Naive B cell (primary cell): Measurements from ENCODE around the gene HSDL2. TPM values are rescaled to one million over a fixed set of nuclear protein-coding genes. Genes with fewer than 3 reads are reported as not detected.
"Not testable (repeated sequence)": the region's sequence is repeated elsewhere in the genome, so short reads cannot be mapped to it uniquely, and the experiment has no call there.

ENCODE experiments used
- ATAC-seq, 2 donors: fragments of 150-1000 bp; cut with Tn5 transposase; 2 replicates each; pipeline ENCODE4 v1.10.0; 2021; ENCODE audit warnings: low read depth in 2 of 2, mild to moderate bottlenecking in 2 of 2, moderate library complexity in 2 of 2
- DNase-seq: peaks from one replicate; pipeline ENCODE4 v3.0.0; 2022
- H3K27ac Mint-ChIP-seq, 6 donors: one replicate each; pipeline ENCODE4 v1.8.0; 2020 to 2022; ENCODE audit warnings: mild to moderate bottlenecking in 6 of 6, mixed read lengths in 6 of 6, moderate library complexity in 5 of 6, inconsistent platforms in 2 of 6
- H3K27me3 Mint-ChIP-seq, 3 donors: one replicate each; pipeline ENCODE4 v1.8.0; 2021 to 2022; ENCODE audit warnings: mixed read lengths in 3 of 3, mild to moderate bottlenecking in 1 of 3
- H3K36me3 Mint-ChIP-seq, 2 donors: one replicate each; pipeline ENCODE4 v1.8.0; 2020 to 2022; ENCODE audit warnings: mixed read lengths in 2 of 2, inconsistent platforms in 1 of 2, mild to moderate bottlenecking in 1 of 2
- H3K4me1 Mint-ChIP-seq, 3 donors: one replicate each; pipeline ENCODE4 v1.8.0; 2020 to 2022; ENCODE audit warnings: mixed read lengths in 3 of 3, inconsistent platforms in 1 of 3, mild to moderate bottlenecking in 1 of 3, moderate library complexity in 1 of 3
- H3K4me3 Mint-ChIP-seq, 8 donors: one replicate each; pipeline ENCODE4 v1.8.0; 2020 to 2022; ENCODE audit warnings: mild to moderate bottlenecking in 8 of 8, mixed read lengths in 8 of 8, moderate library complexity in 8 of 8, inconsistent platforms in 2 of 8
- H3K9me3 Mint-ChIP-seq, 7 donors: one replicate each; pipeline ENCODE4 v1.8.0; 2020 to 2022; ENCODE audit warnings: mixed read lengths in 7 of 7, mild to moderate bottlenecking in 5 of 7, inconsistent platforms in 2 of 7, moderate library complexity in 1 of 7
- polyA plus RNA-seq, 6 donors: library from polyadenylated mRNA; unstranded; fragments of 300-500 nt; fragmentation: Illumina TruSeq; gene quantifications; one replicate each; pipeline ENCODE4 v1.2.3, GENCODE V29; 2021; ENCODE audit warnings: low read depth in 6 of 6

Gene HSDL2
- polyA plus RNA-seq, 6 donors from 2014 or later: 24.0 to 42.3 (median 29.4) TPM

- ATAC-seq: no peak
- H3K27me3 Mint-ChIP-seq: no peaks in the 10 kb centered on the region
- no peak for DNase-seq
- H3K9me3 Mint-ChIP-seq: no peaks in the 10 kb centered on the region
- H3K4me1 Mint-ChIP-seq: peaks cover 0 to 1% (median 0%) of the 10 kb centered on the region in 3 donors
- no peak overlapping the region for H3K4me3 Mint-ChIP-seq
- no peaks in the 10 kb centered on the region for H3K36me3 Mint-ChIP-seq
- no peak overlapping the region for H3K27ac Mint-ChIP-seq
Measured at GRCh38 chr9:112506571-112506970, 126.7 kb downstream of the HSDL2 start.

- Mint-ChIP-seq H3K4me1 (no peaks in the 10 kb centered on the region), H3K27ac (peak overlapping the region in 1 of 6 donors; percentile 36), H3K9me3 (no peaks in the 10 kb centered on the region), H3K4me3 (no peak overlapping the region), H3K27me3 (no peaks in the 10 kb centered on the region), H3K36me3 (no peaks in the 10 kb centered on the region)
- DNase-seq (no peak), ATAC-seq (no peak)
Measured at GRCh38 chr9:112507001-112507680, 127.2 kb downstream of the HSDL2 start.

- no peak overlapping the region for H3K4me3 Mint-ChIP-seq
- no peaks in the 10 kb centered on the region for H3K4me1 Mint-ChIP-seq
- H3K27ac Mint-ChIP-seq: no peak overlapping the region
- H3K27me3 Mint-ChIP-seq: no peaks in the 10 kb centered on the region
- DNase-seq (no peak), ATAC-seq (no peak)
- H3K9me3 Mint-ChIP-seq: no peaks in the 10 kb centered on the region
- no peaks in the 10 kb centered on the region for H3K36me3 Mint-ChIP-seq
Measured at GRCh38 chr9:112508377-112508776, 128.5 kb downstream of the HSDL2 start.

GRCh38 chr9:112512377-112512776 lies 132.5 kb downstream of the HSDL2 start:
- H3K27me3 Mint-ChIP-seq, H3K4me3 Mint-ChIP-seq, H3K9me3 Mint-ChIP-seq, H3K36me3 Mint-ChIP-seq, DNase-seq, ATAC-seq, H3K4me1 Mint-ChIP-seq: not testable (repeated sequence)
- peak overlapping the region in 1 of 6 donors; percentile 24 for H3K27ac Mint-ChIP-seq

GRCh38 chr9:112516769-112517168 lies 136.9 kb downstream of the HSDL2 start:
- Mint-ChIP-seq H3K4me1 (peaks cover 3 to 13% (median 6%) of the 10 kb centered on the region in 3 donors), H3K27me3 (no peaks in the 10 kb centered on the region), H3K36me3 (no peaks in the 10 kb centered on the region), H3K27ac (no peak overlapping the region), H3K9me3 (no peaks in the 10 kb centered on the region), H3K4me3 (no peak overlapping the region)
- ATAC-seq (no peak), DNase-seq (no peak)

GRCh38 chr9:112520069-112520468 lies 140.2 kb downstream of the HSDL2 start:
- ATAC-seq (no peak), DNase-seq (no peak)
- H3K36me3 Mint-ChIP-seq: no peaks in the 10 kb centered on the region
- no peaks in the 10 kb centered on the region for H3K27me3 Mint-ChIP-seq
- peaks cover 3 to 17% (median 6%) of the 10 kb centered on the region in 3 donors for H3K4me1 Mint-ChIP-seq
- peaks cover 0 to 1% (median 0%) of the 10 kb centered on the region in 7 donors for H3K9me3 Mint-ChIP-seq
- H3K27ac Mint-ChIP-seq: peak overlapping the region in 1 of 6 donors; percentile 60
- H3K4me3 Mint-ChIP-seq: no peak overlapping the region

- Mint-ChIP-seq H3K4me1 (peaks cover 3 to 17% (median 6%) of the 10 kb centered on the region in 3 donors), H3K27ac (peak overlapping the region in 2 of 6 donors; percentile 39 to 60), H3K27me3 (no peaks in the 10 kb centered on the region), H3K9me3 (peaks cover 0 to 1% (median 0%) of the 10 kb centered on the region in 7 donors), H3K4me3 (no peak overlapping the region), H3K36me3 (no peaks in the 10 kb centered on the region)
- DNase-seq (no peak), ATAC-seq (no peak)
Measured at GRCh38 chr9:112520656-112521055, 140.7 kb downstream of the HSDL2 start.

Other genes starting within 250 kb of the HSDL2 start
- 10 to 100 TPM in 1 of 6 donors, 1 to 10 TPM in 5; 5.1 to 19.4 (median 9.1) TPM for gene SUSD1, start 204.8 kb upstream of the HSDL2 start, polyA plus RNA-seq
- gene PTBP3, start 46.5 kb upstream of the HSDL2 start, polyA plus RNA-seq: 10 to 100 TPM; 23.8 to 61.3 (median 54.9) TPM
- gene KIAA1958, start 106.7 kb downstream of the HSDL2 start, polyA plus RNA-seq: 1 to 10 TPM in 5 of 6 donors, not detected in 1; 2.0 to 5.3 (median 2.7) TPM